Colonic mucosa (tissue), 4 donors: Measurements from ENCODE around the gene SKAP2. TPM values are rescaled to one million over a fixed set of nuclear protein-coding genes. Genes with fewer than 3 reads are reported as not detected.
A peak's percentile ranks its signal among the peaks of the same experiment; 100 is the strongest.

Experiments used
- DNase-seq: peaks from one replicate; pipeline ENCODE4 v3.0.0-alpha.2; 2020
- H3K27ac ChIP-seq: fragments of 200-600 bp; one replicate; pipeline ENCODE4 v1.8.0; 2021
- H3K27me3 ChIP-seq: fragments of 200-600 bp; one replicate; pipeline ENCODE4 v1.8.0; 2021
- H3K36me3 ChIP-seq: fragments of 200-600 bp; one replicate; pipeline ENCODE4 v1.8.0; 2021
- H3K4me1 ChIP-seq: fragments of 200-600 bp; one replicate; pipeline ENCODE4 v1.8.0; 2021; ENCODE audit warnings: mild to moderate bottlenecking
- H3K4me3 ChIP-seq: fragments of 200-600 bp; one replicate; pipeline ENCODE4 v1.8.0; 2021
- H3K9ac ChIP-seq, 2 donors: one replicate each; pipeline ENCODE4 v1.7.0; 2013; ENCODE audit warnings: control low read depth in 2 of 2, low read depth in 2 of 2, low read length in 2 of 2
- H3K9me3 ChIP-seq: fragments of 200-600 bp; one replicate; pipeline ENCODE4 v1.8.0; 2021
- intact Hi-C: fragments of 100-400 bp; cut with DNase I; formaldehyde crosslinking; loops from one replicate; pipeline ENCODE4 v1.14.1; 2022
- total RNA-seq, 2 donors: library from RNA; stranded (reverse); fragmentation: NEBNext Ultra II Directional in 1 of 2; extraction: Animal tissue kit (Norgen Biotek cat#: 25700) in 1 of 2; gene quantifications; one replicate each; pipeline ENCODE4 v1.2.1, GENCODE V29; 2021
- TF ChIP-seq, protein P1 (sequence below): fragments of 200-600 bp; IDR thresholded peaks from one replicate; pipeline ENCODE4 v1.8.0; 2022; ENCODE audit warnings: antibody characterized with exemption, mild to moderate bottlenecking
- donor health status: healthy.
- donor health status: DM: no; HTN: no; CAD: no.
- donor health status: DM: no; HTN: no; CAD: no.

SKAP2 gene
- total RNA-seq, 2 donors from 2014 or later: 41.6 to 46.9 TPM

DNA sequence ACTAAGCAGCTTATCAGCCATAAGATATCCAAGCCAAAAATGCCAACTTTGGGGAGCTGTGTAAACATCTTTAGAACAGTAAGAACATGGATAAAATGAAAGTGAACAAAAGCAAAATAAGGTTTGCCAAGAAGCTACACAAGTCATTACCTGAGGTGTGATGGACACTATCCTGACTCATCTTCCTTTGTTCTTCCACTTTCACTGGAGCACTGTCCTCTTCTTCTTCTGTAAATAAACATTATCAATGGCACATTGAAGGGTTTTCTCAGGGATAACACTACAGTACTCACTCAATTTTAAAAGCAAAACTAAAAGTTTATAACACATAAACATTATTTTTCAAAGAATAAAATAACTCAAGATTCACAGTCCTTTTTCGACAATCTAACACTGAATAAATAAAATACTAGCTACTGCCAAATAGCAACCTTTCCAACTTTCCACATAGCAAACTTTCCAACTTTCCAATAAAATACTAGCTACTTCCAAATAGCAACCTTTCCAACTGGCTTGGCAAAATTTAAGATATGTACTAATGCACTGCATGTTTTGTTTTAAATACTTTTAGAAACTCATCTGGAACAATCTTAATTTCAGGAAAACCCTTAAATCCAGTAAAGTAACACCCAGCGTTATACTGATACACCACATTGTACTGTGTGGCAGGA is 174.1 kb downstream of the SKAP2 start:
- Histone ChIP-seq H3K9ac (no peak overlapping the region), H3K9me3 (no peaks in the 10 kb centered on the region), H3K27ac (no peak overlapping the region), H3K4me1 (peaks cover 8% of the 10 kb centered on the region), H3K27me3 (no peaks in the 10 kb centered on the region), H3K36me3 (no peaks in the 10 kb centered on the region), H3K4me3 (no peak overlapping the region)
- intact Hi-C loops: no loop called here
- TF ChIP-seq, protein P1, sequence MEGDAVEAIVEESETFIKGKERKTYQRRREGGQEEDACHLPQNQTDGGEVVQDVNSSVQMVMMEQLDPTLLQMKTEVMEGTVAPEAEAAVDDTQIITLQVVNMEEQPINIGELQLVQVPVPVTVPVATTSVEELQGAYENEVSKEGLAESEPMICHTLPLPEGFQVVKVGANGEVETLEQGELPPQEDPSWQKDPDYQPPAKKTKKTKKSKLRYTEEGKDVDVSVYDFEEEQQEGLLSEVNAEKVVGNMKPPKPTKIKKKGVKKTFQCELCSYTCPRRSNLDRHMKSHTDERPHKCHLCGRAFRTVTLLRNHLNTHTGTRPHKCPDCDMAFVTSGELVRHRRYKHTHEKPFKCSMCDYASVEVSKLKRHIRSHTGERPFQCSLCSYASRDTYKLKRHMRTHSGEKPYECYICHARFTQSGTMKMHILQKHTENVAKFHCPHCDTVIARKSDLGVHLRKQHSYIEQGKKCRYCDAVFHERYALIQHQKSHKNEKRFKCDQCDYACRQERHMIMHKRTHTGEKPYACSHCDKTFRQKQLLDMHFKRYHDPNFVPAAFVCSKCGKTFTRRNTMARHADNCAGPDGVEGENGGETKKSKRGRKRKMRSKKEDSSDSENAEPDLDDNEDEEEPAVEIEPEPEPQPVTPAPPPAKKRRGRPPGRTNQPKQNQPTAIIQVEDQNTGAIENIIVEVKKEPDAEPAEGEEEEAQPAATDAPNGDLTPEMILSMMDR: no peak
- DNase-seq: no peak

DNA sequence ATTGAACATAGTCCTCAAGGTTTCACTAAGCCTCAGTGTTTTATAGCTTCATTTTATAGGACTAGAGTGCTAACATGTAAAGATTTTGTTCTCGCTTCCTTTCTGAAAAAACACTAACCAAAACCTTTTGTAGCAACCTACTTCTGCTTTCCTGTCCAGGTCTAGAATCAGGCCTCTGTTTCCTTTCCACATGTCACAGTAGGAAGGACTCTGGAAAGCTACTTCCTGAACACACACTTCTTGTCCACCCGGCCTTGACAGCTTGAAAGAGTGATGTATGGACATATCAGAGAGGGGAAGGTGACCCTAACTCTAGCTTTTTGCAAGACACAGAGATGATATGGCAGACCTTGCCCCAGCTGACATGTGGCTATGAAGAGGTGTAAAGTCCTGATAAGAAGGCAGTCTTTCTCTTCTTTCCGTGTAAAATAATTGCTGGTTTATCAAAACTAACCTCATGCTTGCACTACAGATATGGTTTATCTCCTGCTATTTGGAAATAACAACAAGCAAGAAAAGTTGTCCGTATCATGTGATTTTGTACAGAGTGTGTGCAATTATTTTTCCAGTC is 175.4 kb downstream of the SKAP2 start:
- no peak overlapping the region for H3K4me3 ChIP-seq
- H3K27ac ChIP-seq: peak overlapping the region; percentile 25
- no peaks in the 10 kb centered on the region for H3K27me3 ChIP-seq
- H3K4me1 ChIP-seq: peaks cover 8% of the 10 kb centered on the region
- H3K9ac ChIP-seq: no peak overlapping the region
- TF ChIP-seq, protein P1: no peak
- H3K36me3 ChIP-seq: no peaks in the 10 kb centered on the region
- intact Hi-C loops: no loop called here
- no peak for DNase-seq
- no peaks in the 10 kb centered on the region for H3K9me3 ChIP-seq

DNA sequence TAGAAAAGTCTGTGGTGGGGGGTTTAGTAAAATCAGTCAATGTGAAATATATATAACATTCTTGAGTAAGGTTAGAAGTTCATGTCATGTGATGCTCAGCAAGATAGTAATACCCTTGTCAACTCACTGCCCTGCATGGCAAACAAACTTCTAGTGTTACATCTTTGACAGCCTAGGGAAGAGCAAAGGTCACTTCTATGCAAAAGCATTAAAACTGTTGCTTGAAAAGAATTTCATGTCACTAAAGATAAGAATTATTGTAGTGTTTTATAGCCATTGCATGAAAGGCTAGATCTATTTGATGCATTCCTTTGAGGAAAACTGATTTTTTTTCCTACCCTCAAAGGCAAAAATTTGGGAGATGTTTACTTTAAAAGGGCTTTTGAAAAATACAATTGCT is 176.0 kb downstream of the SKAP2 start:
- intact Hi-C loops: no loop called here
- H3K9ac ChIP-seq: no peak overlapping the region
- H3K27me3 ChIP-seq: no peaks in the 10 kb centered on the region
- H3K4me3 ChIP-seq: no peak overlapping the region
- TF ChIP-seq, protein P1: no peak
- peak; percentile 44 for DNase-seq
- no peaks in the 10 kb centered on the region for H3K9me3 ChIP-seq
- H3K4me1 ChIP-seq: peaks cover 8% of the 10 kb centered on the region
- no peaks in the 10 kb centered on the region for H3K36me3 ChIP-seq
- H3K27ac ChIP-seq: peak overlapping the region; percentile 25

DNA sequence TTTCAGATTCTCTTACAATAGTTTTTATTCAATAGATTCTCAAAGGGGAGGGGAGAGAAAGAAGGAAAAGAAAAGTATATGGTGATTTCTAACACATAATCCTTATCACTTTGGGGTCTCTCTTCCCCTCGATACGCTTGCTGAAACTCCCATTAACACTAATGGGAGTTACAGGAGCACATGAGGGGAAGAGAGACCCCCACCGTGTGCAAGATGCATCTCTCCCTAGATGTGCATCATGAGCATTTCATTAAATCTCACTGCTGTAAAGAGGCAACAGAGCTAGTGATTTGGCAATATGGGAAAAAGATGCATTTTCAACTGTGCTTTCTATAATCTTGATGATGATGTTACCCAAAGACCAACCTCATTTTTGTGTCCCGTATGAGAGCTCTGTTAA is 177.4 kb downstream of the SKAP2 start:
- TF ChIP-seq, protein P1: no peak
- no peaks in the 10 kb centered on the region for H3K27me3 ChIP-seq
- H3K9me3 ChIP-seq: no peaks in the 10 kb centered on the region
- H3K4me1 ChIP-seq: peaks cover 8% of the 10 kb centered on the region
- DNase-seq: no peak
- intact Hi-C loops: no loop called here
- no peak overlapping the region for H3K4me3 ChIP-seq
- no peak overlapping the region for H3K9ac ChIP-seq
- no peaks in the 10 kb centered on the region for H3K36me3 ChIP-seq
- H3K27ac ChIP-seq: no peak overlapping the region

DNA sequence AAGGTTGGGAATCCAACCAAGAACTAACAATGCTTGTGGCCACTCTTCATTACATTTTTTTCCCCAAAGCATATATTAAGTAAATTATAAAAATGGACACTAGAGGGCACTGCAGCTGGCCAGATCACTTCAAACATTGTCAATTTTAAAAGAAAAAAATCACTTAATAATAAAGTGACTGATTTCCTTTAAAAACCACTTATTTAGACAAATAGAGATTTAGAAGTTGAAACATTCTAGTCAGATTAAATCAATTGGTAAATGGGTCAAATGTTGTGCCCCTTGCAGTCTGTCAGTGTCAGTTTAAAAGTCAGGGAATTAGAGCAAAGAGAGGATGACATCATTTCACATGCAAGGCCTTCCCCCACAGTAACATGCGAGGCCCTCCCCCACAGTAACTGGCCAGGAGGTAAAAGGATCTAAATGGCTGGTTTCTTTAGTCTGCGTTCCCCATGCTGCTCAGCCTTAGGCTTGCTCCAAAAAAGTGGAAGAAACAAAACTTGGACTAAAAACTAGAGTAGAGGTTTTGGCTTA is 177.9 kb downstream of the SKAP2 start:
- Histone ChIP-seq H3K9me3 (no peaks in the 10 kb centered on the region), H3K4me3 (no peak overlapping the region), H3K4me1 (peaks cover 8% of the 10 kb centered on the region), H3K27me3 (no peaks in the 10 kb centered on the region), H3K27ac (no peak overlapping the region), H3K9ac (no peak overlapping the region), H3K36me3 (no peaks in the 10 kb centered on the region)
- intact Hi-C loops: no loop called here
- DNase-seq: no peak
- TF ChIP-seq, protein P1: peak; percentile 69
